Activated gamma-delta T cell treated with Interleukin-2 at 50 U/mL for 16 hours (primary cell): Measurements from ENCODE around the gene ZMYND10.
A peak's percentile ranks its signal among the peaks of the same experiment; 100 is the strongest.

Source experiments
- DNase-seq: peaks from one replicate; pipeline ENCODE4 v3.0.0-alpha.2; 2020

The ZMYND10 gene

GRCh38 chr3:50342813-50343633, 2.5 kb downstream of the ZMYND10 start:
- DNase-seq, result no peak

DNA sequence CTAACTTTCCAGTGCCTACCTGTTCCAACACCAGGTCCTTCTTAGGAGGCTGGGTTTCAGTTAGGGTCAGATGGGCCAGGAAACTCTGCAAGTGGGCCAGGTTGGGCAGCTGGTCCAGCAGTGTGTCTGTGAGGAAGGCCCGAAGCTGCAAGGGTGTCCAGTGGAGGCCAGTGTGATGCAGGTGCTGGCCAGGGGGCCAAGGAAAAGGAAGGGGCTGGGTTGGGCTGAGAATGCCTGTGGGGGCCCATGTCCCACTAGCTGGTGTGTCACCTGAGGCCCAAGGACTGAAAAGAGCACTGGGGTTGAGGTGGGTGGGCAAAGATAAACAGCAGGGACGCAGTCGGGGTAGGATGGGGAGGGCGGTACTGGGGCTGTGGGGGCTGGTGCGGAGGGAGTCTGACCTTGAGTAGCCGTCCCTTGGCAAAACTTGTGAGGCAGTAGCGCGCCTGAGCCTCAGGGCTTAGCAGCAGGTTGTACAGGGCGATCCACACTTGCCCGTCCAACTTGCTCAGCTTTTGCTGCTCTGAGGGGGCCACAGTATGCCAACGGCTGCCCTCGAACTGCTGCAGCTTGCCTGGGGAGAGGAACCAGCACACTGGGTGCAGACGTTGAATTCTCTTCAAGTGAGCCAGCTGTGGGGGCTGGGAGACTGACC, 3.4 kb downstream of the ZMYND10 start:
- DNase-seq, result no peak

DNA sequence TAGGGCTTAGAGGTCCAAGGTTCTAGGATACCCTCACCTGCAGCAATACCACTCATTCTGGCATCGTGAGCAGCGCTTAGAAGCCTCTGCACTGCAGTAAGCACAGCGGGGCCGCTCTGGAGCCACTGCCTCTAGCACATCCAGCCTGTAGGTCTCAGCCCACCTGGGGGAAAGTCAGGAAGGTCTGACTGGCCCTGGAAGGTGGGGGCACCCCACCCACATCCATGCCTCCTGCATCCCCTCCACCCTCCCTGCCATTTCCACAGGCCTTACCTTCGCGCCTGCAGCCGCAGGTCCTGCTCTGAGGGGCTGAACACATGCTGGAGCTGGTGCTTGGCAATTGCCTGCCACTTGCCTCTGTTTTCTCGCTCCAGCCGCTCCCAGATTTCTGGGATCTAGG, 4.0 kb downstream of the ZMYND10 start:
- no peak for DNase-seq

DNA sequence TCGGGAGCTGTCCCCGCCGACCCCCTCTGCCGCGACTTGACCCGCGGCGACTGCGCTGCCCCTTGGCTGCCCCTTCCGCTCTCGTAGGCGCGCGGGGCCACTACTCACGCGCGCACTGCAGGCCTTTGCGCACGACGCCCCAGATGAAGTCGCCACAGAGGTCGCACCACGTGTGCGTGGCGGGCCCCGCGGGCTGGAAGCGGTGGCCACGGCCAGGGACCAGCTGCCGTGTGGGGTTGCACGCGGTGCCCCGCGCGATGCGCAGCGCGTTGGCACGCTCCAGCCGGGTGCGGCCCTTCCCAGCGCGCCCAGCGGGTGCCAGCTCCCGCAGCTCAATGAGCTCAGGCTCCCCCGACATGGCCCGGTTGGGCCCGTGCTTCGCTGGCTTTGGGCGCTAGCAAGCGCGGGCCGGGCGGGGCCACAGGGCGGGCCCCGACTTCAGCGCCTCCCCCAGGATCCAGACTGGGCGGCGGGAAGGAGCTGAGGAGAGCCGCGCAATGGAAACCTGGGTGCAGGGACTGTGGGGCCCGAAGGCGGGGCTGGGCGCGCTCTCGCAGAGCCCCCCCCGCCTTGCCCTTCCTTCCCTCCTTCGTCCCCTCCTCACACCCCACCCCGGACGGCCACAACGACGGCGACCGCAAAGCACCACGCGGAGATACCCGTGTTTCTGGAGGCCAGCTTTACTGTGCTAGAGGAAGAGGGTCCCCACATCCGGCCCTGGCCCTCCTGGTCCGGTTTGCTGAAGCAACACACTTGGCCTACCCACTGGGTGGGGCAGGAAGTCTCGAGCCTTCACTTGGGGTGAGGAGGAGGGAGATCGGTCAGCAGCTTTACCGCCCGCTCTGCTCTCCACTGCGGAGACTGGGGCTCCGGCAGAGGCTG, 4.8 kb downstream of the ZMYND10 start, which contains the start of gene RASSF1:
RASSF1 (minus strand) TSS at position 389 of the 882 bp plus-strand sequence; CDS start at position 358, 31 bp downstream.
- peak; percentile 77 for DNase-seq

GRCh38 chr3:50340147-50340447, 5.4 kb downstream of the ZMYND10 start:
- DNase-seq, result no peak

DNA sequence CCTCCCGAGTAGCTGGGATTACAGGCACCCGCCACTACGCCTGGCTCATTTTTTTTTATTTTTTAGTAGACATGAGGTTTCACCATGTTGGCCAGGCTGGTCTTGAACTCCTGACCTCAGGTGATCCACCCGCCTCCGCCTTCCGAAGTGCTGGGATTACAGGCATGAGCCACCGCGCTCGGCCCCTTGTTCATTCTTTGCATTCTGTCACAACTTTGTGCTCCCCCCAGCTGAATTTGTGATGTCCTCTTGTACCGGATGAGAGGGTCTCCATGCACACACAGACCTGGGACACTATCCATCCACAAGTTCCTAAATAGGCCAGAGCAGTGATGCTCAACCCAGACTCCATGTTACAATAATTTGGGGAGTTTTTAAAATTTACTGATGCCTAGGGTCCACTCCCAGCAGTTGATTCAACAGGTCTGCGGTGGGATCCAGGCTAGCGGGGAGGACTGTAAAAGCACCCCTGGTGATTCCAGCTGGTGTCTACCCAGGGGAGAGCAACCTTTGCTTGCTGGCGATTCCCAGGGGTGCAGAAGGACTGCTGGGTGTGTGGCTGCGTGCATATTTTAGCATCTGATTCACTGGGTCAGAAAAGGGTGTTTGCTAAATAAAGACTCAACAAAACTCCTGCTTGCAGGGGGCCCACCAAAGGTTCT, 5.9 kb downstream of the ZMYND10 start:
- DNase-seq, result no peak

DNA sequence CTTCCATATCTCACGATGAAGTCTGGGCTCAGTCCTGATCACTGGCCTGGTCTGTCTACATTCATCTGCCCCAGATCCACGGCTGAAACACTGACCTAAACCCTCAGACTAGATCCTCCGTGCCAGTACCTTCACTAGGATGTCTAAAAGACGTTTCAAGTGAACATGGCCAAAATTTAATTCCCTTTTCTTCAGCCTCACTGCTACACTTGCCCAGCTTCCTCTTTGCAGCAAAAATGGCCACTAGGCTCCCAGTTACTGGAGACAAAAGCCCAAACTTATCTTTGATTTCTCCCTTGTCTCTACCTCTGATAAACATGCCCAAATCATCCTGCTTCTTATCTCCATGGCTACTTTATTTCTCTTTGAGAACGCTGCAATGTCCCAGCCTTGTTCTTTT, 6.6 kb downstream of the ZMYND10 start:
- DNase-seq, result no peak

DNA sequence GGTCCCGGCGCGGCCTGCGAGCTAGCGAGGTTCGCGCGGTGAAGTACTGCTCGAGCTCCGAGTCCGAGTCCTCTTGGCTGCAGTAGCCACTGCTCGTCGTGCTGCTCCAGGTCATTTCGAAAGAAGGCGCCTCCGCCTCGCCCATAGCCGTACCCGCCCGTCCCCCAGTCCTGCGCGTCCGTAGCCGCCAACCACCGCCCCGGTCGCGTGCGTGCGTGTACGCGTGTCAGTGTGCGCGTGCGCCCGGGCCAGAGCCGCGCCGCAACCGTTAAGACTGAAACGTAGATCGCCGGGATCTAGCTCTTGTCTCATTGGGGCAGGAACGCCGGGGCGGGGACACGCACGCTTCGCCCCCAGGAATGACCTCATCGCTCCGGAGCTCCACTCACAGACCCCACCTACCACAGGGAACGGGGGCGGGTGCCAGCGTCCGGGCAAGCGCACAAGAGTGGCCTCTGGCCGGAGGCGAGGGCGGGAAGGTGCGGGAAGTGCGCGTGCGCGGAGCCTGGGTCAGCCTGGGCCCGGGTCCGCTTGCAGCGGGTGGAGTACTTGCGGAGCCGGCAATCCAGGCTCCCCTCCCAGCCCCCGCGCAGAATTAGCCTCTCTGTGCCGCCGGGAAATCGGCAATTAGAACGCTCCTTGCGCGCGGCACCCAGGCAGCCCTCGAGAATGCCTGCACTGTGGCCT, 8.2 kb downstream of the ZMYND10 start:
- DNase-seq, result peak; percentile 94

DNA sequence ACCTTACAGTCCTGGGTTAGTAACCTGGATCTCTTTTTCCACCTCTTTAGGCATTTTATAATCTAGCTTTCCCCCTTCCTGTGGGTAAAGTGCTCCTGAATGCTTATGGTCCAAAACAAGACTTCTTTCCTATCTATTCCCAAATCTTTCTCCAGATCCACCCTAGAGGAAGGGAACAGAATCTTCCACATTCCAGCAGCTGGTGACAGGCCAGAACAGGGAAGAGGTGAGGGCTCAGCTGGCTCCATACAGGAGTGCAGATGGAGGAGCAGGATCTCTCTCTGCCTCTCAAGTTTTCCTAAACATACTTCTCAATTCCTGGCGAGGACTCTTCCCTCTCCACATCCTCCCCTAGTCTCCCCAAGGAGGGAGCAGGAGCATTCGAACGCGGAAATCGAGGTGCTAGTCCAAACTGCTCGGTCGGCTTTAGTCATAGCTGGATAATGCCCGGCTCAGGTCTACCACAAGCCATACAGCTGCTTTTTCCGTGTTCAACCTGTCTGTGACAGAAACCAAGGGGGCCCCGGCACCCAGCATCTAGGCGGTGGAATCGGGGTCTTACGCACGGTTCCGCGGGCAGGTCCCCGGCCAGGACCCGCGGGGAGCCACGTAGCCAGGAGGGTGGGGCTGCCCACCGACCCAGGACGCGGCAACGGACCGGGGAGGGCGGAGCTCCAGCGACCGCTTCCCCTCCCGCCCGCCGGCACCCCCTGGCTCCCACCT, 8.9 kb downstream of the ZMYND10 start:
- DNase-seq, result no peak

GRCh38 chr3:50334339-50335075, 11.0 kb downstream of the ZMYND10 start:
- DNase-seq, result no peak

DNA sequence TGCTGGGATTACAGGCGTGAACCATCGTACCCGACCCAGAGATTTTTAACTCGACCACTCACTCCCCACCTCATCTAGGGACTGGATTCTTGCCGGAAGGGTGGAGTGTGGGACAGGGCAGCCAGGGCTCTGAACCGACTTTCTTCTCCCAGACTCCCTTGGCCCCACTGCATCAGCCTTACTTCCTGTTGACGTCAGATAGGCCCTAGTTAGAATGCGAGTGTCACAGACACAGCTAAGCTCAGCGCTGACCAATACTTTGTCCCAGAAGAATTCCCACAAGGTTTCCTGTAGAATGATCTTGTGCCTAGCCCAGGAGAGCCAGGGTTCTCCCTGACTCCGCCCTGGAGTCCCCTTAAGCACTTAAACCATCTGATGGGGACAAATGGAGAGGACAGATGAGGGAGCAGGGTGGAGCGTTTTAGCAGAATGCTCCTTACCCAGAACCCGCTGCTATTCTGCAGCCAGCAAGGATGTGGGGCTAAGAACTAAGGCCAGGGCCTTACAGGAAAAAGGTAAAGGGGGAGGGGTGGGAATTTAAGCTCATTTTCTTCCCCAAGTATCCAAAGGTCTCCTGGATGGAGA, 11.7 kb downstream of the ZMYND10 start:
- DNase-seq, result no peak

DNA sequence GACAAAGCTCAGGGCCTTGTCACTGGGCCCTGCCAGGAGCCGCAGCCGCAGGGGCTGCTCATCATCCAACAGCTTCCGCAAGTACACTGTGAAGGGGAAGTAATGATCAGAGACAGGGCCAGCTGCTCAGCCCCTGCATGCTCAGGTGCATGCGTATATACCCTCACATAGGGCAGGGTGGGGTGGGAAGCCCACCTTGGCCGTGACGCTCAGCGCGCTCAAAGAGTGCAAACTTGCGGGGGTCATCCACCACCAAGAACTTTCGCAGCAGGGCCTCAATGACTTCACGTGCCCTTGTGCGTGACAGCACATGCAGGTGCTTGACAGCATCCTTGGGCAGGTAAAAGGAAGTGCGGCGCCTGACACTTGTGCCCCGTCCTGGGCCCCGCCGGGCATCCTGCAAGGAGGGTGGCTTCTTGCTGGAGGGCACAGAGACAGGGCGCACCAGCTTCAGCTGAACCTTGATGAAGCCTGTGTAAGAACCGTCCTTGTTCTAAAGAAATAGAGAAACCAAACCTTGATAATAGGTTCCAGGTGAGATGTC, 14.1 kb downstream of the ZMYND10 start:
- no peak for DNase-seq

DNA sequence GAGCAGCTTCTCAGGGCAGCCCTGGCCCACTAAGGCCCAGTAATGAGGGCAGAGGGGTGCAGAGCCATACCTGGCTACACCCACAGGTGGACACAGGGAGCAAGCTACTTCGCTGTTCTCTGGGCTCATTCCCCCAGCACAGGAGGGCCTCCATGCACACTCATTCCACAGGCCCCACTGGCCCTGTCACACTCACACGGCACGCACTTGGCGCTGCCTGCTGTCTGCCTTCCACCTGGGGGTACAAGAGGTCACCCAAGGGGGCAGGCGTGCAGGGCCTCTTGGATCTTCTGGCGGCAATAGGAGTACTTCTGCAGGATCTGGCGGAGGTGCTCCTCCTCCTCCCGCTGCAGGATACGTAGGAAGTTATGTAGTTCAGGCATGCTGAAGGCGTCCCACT, 15.2 kb downstream of the ZMYND10 start:
- DNase-seq, result no peak

DNA sequence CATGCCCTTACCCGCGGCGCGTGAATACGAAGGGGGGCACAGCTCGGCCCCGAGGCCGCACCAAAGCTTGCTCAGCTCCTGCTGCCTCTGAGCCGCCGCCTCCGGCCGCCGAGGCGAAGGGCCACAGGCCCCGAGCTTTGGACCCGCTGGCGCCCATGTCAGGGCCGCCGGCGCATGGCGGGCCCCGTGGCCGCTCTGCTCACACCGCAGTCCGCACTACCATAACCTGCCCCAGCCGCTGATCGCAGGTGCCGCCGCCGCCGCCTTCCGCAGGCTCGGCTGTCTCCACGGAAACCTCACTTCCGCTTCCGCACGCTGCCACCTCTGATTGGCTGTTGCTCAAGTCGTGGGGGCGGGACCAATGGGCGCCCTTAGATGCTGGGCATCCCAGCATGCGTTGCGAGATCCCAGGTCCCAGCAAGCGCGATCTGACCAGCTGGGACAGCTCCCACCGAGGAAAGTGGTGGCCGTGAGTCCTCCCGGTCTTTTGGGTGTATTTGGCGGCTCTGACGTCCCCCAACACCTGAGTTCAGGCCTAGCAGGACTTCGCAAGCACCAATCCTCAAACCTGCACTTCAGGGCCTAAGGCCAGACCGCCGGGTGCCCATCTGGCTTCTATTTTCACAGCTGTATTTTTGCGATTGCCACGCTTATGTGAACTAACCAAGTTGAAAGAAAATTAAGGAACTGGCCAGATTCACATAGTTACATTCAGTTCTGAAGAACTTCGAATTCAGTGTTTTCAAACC, 17.4 kb downstream of the ZMYND10 start, which contains the start of gene TUSC2:
TUSC2 (minus strand) TSS at position 281 of the 749 bp plus-strand sequence; CDS start at position 157, 124 bp downstream.
- peak; percentile 93 for DNase-seq

DNA sequence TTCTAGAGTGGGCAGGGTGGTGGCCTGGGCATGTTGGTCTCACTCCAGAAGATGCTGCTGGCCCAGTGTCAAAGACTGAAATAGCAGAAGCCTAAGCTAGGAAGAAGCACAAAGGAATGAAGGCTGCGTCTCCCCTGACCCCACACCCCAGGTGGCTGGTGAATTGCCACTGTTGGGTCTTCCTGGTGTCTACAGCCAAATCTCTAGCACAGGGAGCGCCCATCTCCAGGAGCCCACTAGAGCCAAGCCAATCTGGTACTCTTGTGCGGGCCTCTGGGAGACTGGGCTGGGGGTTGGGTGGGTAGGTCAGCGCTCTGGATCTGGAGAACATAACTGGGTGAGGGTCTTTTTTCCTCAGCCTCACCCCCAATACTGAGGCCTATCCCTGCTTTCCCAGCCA, 18.4 kb downstream of the ZMYND10 start:
- no peak for DNase-seq

GRCh38 chr3:50326182-50326541, 19.4 kb downstream of the ZMYND10 start:
- no peak for DNase-seq

- DNase-seq, result no peak
These were observed 19.9 kb downstream of the ZMYND10 start for GRCh38 chr3:50325497-50326181.

- no peak for DNase-seq
These were observed 20.4 kb downstream of the ZMYND10 start for GRCh38 chr3:50325113-50325480.
